ENCODE data around the gene PPP1R7. TPM values are rescaled to one million over a fixed set of nuclear protein-coding genes. Genes with fewer than 3 reads are reported as not detected.

The PPP1R7 gene
- total RNA-seq, 1 donor from 2014 or later = 49.9 TPM

DNA sequence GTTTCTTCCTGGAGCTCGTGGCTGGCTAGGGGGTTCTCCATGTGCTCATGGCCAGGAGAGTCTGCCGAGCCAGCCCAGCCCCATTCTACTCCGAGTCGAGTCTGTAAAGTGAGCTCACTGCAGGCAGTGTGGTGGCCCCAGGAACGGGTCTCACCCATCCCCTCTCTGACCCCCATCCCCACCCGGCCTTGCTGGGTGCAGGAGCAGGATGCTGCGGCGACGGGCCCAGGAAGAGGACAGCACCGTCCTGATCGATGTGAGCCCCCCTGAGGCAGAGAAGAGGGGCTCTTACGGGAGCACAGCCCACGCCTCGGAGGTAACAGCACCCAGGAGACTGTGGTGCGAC lies 39.6 kb downstream of the PPP1R7 start:
- DNase-seq (ENCODE audit: low spot score, unreplicated experiment) = no peak
- H3K4me3 Mint-ChIP-seq (ENCODE audit: low read depth) = no peak overlapping the region
- no peaks in the 10 kb centered on the region for H3K9me3 Mint-ChIP-seq (ENCODE audit: low read depth)
- H3K4me1 Mint-ChIP-seq (ENCODE audit: low read depth) = peaks cover 5% of the 10 kb centered on the region
- H3K36me3 Mint-ChIP-seq (ENCODE audit: insufficient read depth) = no peaks in the 10 kb centered on the region
- TF ChIP-seq, protein P1, sequence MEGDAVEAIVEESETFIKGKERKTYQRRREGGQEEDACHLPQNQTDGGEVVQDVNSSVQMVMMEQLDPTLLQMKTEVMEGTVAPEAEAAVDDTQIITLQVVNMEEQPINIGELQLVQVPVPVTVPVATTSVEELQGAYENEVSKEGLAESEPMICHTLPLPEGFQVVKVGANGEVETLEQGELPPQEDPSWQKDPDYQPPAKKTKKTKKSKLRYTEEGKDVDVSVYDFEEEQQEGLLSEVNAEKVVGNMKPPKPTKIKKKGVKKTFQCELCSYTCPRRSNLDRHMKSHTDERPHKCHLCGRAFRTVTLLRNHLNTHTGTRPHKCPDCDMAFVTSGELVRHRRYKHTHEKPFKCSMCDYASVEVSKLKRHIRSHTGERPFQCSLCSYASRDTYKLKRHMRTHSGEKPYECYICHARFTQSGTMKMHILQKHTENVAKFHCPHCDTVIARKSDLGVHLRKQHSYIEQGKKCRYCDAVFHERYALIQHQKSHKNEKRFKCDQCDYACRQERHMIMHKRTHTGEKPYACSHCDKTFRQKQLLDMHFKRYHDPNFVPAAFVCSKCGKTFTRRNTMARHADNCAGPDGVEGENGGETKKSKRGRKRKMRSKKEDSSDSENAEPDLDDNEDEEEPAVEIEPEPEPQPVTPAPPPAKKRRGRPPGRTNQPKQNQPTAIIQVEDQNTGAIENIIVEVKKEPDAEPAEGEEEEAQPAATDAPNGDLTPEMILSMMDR (IDR thresholded peaks at IDR 0.05; ENCODE audit: unreplicated experiment) = no peak
- no peaks in the 10 kb centered on the region for H3K27me3 Mint-ChIP-seq
- no peak overlapping the region for H3K27ac Mint-ChIP-seq

DNA sequence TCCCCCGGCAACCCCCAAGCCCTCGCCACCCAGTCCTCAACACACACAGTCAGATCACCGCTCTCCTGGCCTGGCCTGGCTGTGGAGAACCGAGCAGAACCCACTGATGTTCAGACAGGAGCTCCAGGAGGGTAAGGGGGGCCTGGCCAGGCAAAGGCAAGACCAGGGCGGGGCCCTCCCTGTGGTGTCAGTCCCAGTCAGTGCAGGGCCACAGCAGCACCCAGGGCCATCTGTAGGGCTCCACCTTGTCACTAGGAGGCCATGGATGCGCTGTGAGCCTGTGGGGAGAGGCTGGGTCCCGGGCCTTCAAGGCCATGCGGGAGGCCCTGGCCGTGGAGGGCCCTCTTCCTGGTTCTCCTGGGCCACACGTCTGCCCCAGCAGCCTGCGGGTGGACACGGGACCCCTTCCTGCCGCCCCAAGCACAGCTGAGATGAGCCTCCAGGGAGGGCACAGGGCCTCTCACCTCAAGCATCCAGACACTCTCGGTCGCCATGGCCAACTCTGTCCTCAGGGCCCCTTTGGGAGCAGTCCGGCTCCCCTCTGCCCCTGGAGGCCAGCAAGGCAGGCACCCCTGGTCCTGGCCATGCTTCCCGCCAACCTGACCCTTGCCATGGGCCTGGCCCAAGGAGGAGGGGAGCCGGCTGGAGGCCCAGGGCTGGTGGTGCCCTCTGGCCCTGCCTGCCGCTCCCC lies 40.2 kb downstream of the PPP1R7 start:
- DNase-seq (ENCODE audit: low spot score, unreplicated experiment) = no peak
- Mint-ChIP-seq H3K27me3 (no peaks in the 10 kb centered on the region), H3K27ac (no peak overlapping the region), H3K36me3 (ENCODE audit: insufficient read depth) (no peaks in the 10 kb centered on the region), H3K9me3 (ENCODE audit: low read depth) (no peaks in the 10 kb centered on the region), H3K4me3 (ENCODE audit: low read depth) (no peak overlapping the region), H3K4me1 (ENCODE audit: low read depth) (peaks cover 5% of the 10 kb centered on the region)
- TF ChIP-seq, protein P1 (IDR thresholded peaks at IDR 0.05; ENCODE audit: unreplicated experiment) = no peak

- no peak for DNase-seq (ENCODE audit: low spot score, unreplicated experiment)
- H3K27me3 Mint-ChIP-seq = no peaks in the 10 kb centered on the region
- H3K36me3 Mint-ChIP-seq (ENCODE audit: insufficient read depth) = no peaks in the 10 kb centered on the region
- no peak overlapping the region for H3K27ac Mint-ChIP-seq
- peaks cover 5% of the 10 kb centered on the region for H3K4me1 Mint-ChIP-seq (ENCODE audit: low read depth)
- H3K9me3 Mint-ChIP-seq (ENCODE audit: low read depth) = no peaks in the 10 kb centered on the region
- TF ChIP-seq, protein P1 (IDR thresholded peaks at IDR 0.05; ENCODE audit: unreplicated experiment) = no peak
- H3K4me3 Mint-ChIP-seq (ENCODE audit: low read depth) = no peak overlapping the region
These were observed 40.8 kb downstream of the PPP1R7 start for GRCh38 chr2:241191081-241191480.

GRCh38 chr2:241193271-241193670 lies 43.0 kb downstream of the PPP1R7 start:
- Mint-ChIP-seq H3K36me3 (ENCODE audit: insufficient read depth) (no peaks in the 10 kb centered on the region), H3K27ac (no peak overlapping the region), H3K4me1 (ENCODE audit: low read depth) (peaks cover under 1% of the 10 kb centered on the region), H3K9me3 (ENCODE audit: low read depth) (no peaks in the 10 kb centered on the region), H3K27me3 (no peaks in the 10 kb centered on the region), H3K4me3 (ENCODE audit: low read depth) (no peak overlapping the region)
- no peak for DNase-seq (ENCODE audit: low spot score, unreplicated experiment)
- TF ChIP-seq, protein P1 (IDR thresholded peaks at IDR 0.05; ENCODE audit: unreplicated experiment) = no peak

- Mint-ChIP-seq H3K9me3 (ENCODE audit: low read depth) (no peaks in the 10 kb centered on the region), H3K4me1 (ENCODE audit: low read depth) (no peaks in the 10 kb centered on the region), H3K27ac (no peak overlapping the region), H3K36me3 (ENCODE audit: insufficient read depth) (no peaks in the 10 kb centered on the region), H3K27me3 (no peaks in the 10 kb centered on the region), H3K4me3 (ENCODE audit: low read depth) (no peak overlapping the region)
- DNase-seq (ENCODE audit: low spot score, unreplicated experiment) = no peak
- TF ChIP-seq, protein P1 (IDR thresholded peaks at IDR 0.05; ENCODE audit: unreplicated experiment) = no peak
These were observed 44.5 kb downstream of the PPP1R7 start for GRCh38 chr2:241194811-241195210.

All from progenitor cell of endocrine pancreas (in vitro differentiated cells).